ENCODE data around the gene ZBTB17. TPM values are rescaled to one million over a fixed set of nuclear protein-coding genes. Genes with fewer than 3 reads are reported as not detected.

ZBTB17 gene
- total and polyA plus RNA-seq, 9 of the 15 experiments (the other 6 are each of a cell fraction or from before 2014, with no cell fraction given): 1.1 to 53.4 (median 29.6) TPM

- no peak for TF ChIP-seq SRSF7 (optimal IDR thresholded peaks at IDR 0.05; ENCODE audit: low read depth, low read length)
- TF ChIP-seq SNRNP70 (optimal IDR thresholded peaks at IDR 0.05; ENCODE audit: low read depth, low read length): no peak
- TF ChIP-seq, protein P1, sequence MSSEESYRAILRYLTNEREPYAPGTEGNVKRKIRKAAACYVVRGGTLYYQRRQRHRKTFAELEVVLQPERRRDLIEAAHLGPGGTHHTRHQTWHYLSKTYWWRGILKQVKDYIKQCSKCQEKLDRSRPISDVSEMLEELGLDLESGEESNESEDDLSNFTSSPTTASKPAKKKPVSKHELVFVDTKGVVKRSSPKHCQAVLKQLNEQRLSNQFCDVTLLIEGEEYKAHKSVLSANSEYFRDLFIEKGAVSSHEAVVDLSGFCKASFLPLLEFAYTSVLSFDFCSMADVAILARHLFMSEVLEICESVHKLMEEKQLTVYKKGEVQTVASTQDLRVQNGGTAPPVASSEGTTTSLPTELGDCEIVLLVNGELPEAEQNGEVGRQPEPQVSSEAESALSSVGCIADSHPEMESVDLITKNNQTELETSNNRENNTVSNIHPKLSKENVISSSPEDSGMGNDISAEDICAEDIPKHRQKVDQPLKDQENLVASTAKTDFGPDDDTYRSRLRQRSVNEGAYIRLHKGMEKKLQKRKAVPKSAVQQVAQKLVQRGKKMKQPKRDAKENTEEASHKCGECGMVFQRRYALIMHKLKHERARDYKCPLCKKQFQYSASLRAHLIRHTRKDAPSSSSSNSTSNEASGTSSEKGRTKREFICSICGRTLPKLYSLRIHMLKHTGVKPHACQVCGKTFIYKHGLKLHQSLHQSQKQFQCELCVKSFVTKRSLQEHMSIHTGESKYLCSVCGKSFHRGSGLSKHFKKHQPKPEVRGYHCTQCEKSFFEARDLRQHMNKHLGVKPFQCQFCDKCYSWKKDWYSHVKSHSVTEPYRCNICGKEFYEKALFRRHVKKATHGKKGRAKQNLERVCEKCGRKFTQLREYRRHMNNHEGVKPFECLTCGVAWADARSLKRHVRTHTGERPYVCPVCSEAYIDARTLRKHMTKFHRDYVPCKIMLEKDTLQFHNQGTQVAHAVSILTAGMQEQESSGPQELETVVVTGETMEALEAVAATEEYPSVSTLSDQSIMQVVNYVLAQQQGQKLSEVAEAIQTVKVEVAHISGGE (CRISPR knock-in tag; IDR thresholded peaks at IDR 0.05): no peak
- TF ChIP-seq, protein P2, sequence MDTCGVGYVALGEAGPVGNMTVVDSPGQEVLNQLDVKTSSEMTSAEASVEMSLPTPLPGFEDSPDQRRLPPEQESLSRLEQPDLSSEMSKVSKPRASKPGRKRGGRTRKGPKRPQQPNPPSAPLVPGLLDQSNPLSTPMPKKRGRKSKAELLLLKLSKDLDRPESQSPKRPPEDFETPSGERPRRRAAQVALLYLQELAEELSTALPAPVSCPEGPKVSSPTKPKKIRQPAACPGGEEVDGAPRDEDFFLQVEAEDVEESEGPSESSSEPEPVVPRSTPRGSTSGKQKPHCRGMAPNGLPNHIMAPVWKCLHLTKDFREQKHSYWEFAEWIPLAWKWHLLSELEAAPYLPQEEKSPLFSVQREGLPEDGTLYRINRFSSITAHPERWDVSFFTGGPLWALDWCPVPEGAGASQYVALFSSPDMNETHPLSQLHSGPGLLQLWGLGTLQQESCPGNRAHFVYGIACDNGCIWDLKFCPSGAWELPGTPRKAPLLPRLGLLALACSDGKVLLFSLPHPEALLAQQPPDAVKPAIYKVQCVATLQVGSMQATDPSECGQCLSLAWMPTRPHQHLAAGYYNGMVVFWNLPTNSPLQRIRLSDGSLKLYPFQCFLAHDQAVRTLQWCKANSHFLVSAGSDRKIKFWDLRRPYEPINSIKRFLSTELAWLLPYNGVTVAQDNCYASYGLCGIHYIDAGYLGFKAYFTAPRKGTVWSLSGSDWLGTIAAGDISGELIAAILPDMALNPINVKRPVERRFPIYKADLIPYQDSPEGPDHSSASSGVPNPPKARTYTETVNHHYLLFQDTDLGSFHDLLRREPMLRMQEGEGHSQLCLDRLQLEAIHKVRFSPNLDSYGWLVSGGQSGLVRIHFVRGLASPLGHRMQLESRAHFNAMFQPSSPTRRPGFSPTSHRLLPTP (IDR thresholded peaks at IDR 0.05; ENCODE audit: borderline replicate concordance, extremely low read depth, insufficient read length): peak; percentile 50
- peak; percentile 66 for TF ChIP-seq RBM25 (IDR thresholded peaks at IDR 0.05; ENCODE audit: low read depth, low read length, severe bottlenecking)
- TF ChIP-seq ZNF436 (CRISPR knock-in tag; IDR thresholded peaks at IDR 0.05): peak; percentile 97
- no peak for TF ChIP-seq TAF1 (IDR thresholded peaks at IDR 0.05; ENCODE audit: control insufficient read depth, extremely low read depth, insufficient read depth, low read length, severe bottlenecking)
- TF ChIP-seq ADNP (tag; IDR thresholded peaks at IDR 0.05): peak; percentile 69
- no peak for TF ChIP-seq HEY1 (CRISPR knock-in tag; IDR thresholded peaks at IDR 0.05; ENCODE audit: borderline replicate concordance)
- no peak for TF ChIP-seq ETS1 (conservative IDR thresholded peaks at IDR 0.05; ENCODE audit: control insufficient read depth, low read depth, low read length)
- TF ChIP-seq ZFP91 (CRISPR knock-in tag; IDR thresholded peaks at IDR 0.05): no peak
- TF ChIP-seq ZNF507 (tag; conservative IDR thresholded peaks at IDR 0.05): no peak
- TF ChIP-seq ZNF830 (CRISPR knock-in tag; IDR thresholded peaks at IDR 0.05): no peak
- no peak for TF ChIP-seq C11orf30 (IDR thresholded peaks at IDR 0.05; ENCODE audit: low read depth)
- 0 out of 2 replicates have a peak, but pooled peaks have one; percentile 32 for TF ChIP-seq E2F5 (CRISPR knock-in tag; IDR thresholded peaks at IDR 0.05)
- TF ChIP-seq TAL1 (IDR thresholded peaks at IDR 0.05): no peak
These were observed 36.2 kb upstream of the ZBTB17 start (continued) for GRCh38 chr1:16011936-16012589.

Measured in K562 (cell line).